Fibroblast of skin of back (primary cell): ENCODE measurements around the gene BCAS4.
"Not testable (repeated sequence)": the region's sequence is repeated elsewhere in the genome, so short reads cannot be mapped to it uniquely, and the experiment has no call there.

Experiments used
- DNase-seq: peaks from one replicate; pipeline ENCODE4 v3.0.0-alpha.2; 2013

The BCAS4 gene

DNA sequence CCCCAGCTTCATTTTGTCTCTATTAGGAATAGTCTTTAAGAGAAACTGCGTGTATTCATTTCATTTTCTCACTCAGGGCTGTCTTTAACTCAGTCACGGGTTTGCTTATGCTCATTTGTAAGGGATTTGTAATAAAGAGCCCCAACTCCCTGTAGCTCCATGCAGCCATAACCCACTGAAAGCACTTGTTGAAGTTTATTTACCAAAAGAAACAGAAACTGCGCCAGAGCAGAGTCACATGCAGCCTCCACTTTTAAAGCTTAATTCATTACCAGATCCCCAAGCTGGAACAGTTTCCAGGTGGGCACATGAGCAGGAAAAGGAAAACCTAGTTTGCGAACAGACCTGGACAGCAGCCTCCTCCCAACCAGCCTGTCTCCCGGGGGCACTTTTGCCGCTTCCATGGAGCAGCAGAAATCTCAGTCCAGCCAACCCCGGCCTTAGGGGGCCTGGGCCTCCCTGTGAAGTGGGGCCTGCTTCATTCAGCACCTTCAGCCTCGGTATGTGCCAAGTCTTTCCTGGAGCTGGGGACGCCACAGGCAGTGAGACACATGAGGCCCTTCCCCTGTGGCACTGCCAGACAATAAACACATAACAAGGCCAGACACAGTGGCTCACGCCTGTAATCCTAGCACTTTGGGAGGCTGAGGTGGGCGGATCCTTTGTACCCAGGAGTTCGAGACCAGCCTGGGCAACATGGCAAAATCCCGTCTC lies 4.5 kb downstream of the BCAS4 start:
- DNase-seq: no peak

DNA sequence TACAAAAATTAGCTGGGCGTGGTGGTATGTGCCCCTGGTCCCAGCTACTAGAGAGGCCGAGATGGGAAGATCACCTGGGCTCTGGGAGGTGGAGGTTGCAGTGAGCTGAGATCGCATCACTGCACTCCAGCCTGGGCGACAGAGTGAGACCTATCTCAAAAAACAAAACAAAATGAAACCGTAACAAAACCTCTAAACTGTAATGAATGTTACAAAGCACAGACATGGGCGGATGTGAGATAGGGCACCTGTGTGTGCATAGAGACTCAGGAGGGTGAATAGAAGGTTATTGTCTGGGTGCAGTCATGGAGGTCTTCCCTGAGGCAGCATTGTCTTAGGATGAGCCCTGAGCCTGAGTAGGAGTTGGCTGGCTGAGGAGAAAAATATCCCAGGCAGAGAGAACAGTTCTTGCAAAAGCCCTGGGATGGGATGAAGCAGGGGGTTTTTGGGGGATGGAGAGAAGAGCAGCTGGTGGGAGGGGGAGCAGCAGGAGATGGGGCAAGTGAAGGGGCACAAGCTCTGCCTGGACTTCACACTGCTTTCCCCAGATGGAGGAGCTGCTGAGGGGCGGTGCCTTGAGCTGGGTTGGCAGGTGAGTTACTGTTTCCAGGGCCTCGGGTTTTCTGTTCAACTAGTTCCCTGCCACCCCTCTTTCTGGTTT lies 5.2 kb downstream of the BCAS4 start:
- no peak for DNase-seq

- not testable (repeated sequence) for DNase-seq
Observed at GRCh38 chr20:50800986-50801746, 6.3 kb downstream of the BCAS4 start.

- DNase-seq: no peak
Observed at GRCh38 chr20:50801747-50802125, 6.9 kb downstream of the BCAS4 start.

- DNase-seq: no peak
Observed at GRCh38 chr20:50802289-50802688, 7.4 kb downstream of the BCAS4 start.

- DNase-seq: no peak
Observed at GRCh38 chr20:50804437-50805348, 9.8 kb downstream of the BCAS4 start.

DNA sequence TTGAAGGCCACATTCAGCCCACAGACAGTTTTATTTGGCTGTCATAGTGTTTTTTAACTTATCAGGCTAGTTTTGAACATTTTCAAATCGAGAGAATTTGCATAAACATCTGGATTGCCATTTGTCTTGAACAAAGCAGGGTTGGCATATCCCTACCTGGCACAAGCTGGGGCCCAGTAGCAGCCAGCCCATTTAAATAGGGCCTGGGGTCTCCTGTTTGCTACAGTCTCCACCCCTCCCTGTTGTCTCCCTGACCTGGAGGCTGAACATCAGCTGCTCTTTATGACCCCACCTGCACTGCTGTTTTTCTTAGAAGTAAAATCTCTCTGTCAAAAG lies 10.5 kb downstream of the BCAS4 start:
- no peak for DNase-seq

DNA sequence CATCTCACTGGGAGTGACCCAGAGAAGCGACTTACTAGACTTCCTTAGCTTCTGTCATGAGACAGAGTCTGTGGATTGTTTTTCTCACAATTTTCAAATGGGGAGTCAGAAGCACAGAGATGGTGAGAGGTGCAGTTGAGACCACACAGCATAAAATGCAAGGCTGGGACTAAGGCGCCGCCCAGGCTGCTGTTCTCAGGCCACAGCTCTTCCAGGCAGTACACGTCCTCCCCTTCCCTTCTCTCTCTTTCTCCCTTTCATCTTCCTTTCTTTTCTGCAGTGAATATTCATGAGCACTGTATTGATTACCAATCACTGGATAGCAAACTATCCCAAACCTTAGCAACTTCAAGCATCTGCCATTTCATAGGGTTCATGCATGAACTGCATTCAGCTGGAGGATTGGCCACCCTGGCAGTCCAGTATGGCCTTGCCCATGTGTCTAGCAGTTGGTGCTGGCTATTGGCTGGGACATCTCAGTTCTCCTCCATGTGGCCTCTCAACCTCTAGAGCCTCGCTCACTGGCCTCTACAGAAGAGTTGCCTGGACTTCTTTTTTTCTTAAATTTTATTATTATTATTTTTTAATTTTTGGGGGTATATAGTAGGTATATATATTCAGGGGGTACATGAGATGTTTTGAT lies 11.4 kb downstream of the BCAS4 start:
- DNase-seq: no peak

- no peak for DNase-seq
Observed at GRCh38 chr20:50810063-50810462, 15.2 kb downstream of the BCAS4 start.

GRCh38 chr20:50810842-50811241 lies 16.0 kb downstream of the BCAS4 start:
- no peak for DNase-seq

- DNase-seq: no peak
Observed at GRCh38 chr20:50813101-50813643, 18.3 kb downstream of the BCAS4 start.

GRCh38 chr20:50813801-50814200 lies 18.9 kb downstream of the BCAS4 start:
- DNase-seq: no peak

DNA sequence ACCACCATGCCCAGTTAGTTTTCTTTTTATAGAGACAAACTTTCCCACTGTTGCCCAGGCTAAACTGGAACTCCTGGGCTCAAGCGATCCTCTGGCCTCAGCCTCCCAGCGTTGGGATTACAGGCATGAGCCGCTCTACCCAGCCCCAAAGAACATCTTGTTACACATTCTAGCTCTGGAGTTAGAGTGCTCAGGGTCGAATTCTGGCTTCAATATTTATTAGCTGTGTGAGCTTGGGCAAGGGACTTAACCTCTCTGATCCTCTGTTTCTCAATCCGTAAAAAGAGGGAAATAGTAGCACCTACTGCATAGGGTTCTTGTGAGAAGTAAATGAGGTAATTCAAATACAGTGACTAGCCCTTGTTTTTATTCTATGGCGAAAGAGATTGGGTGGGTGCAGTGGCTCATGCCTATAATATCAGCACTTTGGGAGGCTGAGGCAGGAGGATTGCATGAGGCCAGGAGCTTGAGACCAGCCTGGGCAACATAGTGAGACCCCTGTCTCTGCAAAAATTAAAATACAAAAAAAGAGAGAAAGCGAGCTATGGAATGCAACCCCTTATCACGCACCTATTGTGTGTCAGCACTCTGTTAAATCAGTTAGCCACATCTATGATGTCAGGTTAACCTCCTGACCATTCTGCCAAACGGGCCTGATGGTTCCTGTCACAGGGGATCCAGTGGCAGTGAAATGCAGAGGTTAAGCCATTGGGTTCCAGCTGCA lies 19.7 kb downstream of the BCAS4 start:
- DNase-seq: no peak

DNA sequence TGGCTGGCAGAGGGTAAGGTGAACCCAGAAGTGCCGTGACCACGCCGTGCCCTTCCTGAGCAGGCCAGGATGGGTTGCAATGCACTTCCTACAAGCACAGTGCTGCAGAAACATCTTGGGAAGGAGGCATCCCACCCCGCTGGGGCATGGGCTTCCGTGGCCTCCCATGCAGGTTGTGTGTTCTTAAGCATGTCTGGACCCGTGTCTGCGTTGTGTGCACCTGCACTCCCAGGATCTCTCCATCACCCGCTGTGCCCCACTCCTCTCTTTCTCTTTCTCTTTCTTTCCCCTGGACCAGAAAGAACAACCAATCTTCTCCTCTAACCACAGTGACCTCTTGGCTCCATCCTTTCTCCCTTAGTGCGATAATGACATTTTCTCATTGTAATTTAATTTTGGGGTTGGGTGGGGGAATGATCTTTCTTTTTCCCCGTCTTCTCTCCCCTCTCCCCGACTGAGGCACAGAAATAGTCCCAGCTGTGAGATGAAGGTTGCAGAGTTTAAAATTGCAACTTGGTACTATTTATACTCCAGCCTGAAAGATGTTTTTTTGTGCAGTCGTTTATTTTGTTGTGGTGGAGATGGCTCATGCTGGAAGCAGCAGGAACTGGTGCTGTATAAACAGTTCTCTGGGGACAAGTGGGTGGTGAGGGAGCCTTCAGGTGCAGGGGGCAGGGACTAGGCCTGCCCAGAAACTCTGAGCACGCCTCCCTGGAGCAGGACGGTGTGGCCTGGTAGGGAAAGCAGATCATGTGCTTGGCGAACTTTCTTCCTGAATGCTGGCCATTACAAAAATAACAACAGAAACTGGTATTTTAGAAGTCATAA lies 20.5 kb downstream of the BCAS4 start:
- peak; percentile 63 for DNase-seq

DNA sequence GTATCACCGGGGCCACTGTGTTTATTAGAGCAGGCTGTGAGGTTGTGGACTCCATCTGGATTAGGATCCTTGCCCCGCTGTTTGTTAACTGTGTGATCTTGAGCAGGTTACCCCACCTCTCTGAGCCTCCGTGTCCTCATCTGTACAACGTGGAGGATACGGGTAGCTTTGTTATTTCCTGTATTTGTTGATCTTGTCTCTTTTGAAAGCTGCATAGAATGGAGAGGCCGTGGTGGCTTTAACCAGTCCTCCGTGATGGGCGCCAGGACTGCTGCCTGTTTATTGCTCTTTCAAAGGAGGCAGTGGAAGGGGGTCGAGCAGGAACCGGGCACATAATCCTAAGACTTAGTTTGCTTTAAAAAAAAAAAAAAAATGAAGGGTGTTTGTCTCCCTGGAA lies 22.9 kb downstream of the BCAS4 start:
- DNase-seq: no peak

- no peak for DNase-seq
Observed at GRCh38 chr20:50819349-50819748, 24.5 kb downstream of the BCAS4 start.

DNA sequence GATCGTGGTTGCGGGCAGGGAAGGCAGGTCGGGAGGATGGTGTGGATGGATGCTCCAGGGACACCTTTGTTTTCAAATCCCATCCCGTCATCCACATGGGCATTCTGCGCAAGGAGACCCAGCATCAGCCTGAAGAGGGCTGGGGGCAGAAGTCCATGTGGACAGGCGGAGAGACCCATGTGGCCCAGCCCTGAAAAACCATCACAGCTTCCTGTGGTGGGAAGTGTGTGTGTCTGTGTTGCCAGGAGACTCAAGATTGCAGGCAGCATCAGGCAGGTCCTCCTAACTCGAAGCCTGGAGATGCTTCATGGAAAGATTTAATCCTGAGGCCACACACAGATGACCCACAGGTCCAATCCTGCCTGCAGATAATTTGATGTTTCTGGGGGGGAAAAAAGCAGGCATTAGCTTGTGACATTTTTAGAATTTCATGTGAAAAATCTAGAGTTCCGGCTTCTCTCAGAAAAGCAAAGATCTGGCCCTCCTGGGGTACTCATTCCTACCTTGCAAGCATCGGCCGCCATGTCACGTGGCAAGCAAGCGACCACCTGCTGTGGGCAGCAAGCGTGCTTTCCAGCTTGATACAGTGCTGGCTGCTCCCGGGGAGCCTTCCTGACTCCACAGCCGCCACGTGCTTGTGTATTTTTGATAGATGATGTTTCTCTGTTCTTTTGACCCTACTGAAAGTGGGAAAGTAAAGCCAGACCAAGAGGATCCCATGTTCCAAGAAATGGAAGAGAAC lies 25.8 kb downstream of the BCAS4 start:
- no peak for DNase-seq

DNA sequence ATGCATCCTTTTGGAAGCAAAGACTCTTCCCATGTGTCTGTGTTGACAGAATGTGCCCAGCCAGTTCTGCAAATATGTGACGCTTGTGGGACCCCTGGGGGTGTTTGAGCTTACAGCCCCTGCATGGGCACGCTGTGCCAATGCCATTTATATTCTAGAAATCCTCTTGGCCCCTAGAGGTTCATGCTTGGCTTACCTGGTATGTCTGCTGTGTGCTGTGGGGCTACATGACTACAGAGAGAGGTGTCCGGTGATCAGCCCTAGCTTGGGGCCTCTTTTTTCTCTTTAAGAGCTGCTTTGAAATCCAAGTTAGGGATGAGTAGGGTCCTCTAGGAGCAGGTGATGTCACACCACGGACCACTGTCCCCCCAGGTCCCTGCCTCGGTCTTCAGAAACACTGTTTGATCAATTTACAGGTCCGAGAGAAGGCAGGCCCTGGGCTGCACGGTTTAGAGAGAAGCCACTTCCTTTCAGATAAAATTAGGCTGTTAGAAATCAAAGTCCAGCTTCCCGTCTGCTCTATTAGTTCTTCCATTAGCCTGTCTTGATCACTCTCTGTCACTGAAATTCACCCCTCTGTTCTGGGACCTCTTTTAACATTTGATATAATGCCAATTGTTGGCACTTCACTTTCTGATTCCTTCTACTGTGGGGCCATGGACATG lies 26.5 kb downstream of the BCAS4 start:
- no peak for DNase-seq

GRCh38 chr20:50821994-50822393 lies 27.1 kb downstream of the BCAS4 start:
- no peak for DNase-seq
